ENCODE data around the gene ROPN1B. TPM values are rescaled to one million over a fixed set of nuclear protein-coding genes. Genes with fewer than 3 reads are reported as not detected.

The ROPN1B gene
- total RNA-seq, 1 experiment from 2014 or later, result 2.2 TPM

DNA sequence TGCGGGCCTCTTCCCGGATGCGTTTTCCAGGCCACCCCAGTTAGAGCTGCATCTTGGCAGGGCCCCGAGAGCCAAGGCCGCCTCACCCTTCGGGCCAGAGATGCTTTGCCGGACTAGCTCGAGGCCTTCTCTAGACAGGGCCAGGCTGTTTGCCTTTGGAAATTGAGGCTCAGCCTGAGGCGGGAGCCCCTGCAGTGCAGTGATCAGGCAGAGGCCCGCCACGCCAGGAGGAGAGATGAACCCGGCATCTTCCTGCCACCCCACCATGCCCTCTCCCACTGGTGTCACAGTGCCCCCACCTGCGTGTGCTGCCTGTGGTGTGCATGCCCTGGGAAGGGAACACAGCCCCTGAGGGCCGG, 8.9 kb upstream of the ROPN1B start:
- ChIA-PET RAD21 (ENCODE audit: low non-redundant PET in 1 of 2, low total read pairs in 2 of 2, uncharacterized antibody in 2 of 2, unreplicated experiment in 2 of 2) (no interaction called here), POLR2A (no interaction called here), CTCF (no interaction called here)
- TF ChIP-seq EZH2phosphoT487 (IDR thresholded peaks at IDR 0.05; ENCODE audit: borderline replicate concordance) (no peak), ELF1 (IDR thresholded peaks at IDR 0.05; ENCODE audit: borderline replicate concordance, low read depth) (no peak)
- TF ChIP-seq, protein P1, sequence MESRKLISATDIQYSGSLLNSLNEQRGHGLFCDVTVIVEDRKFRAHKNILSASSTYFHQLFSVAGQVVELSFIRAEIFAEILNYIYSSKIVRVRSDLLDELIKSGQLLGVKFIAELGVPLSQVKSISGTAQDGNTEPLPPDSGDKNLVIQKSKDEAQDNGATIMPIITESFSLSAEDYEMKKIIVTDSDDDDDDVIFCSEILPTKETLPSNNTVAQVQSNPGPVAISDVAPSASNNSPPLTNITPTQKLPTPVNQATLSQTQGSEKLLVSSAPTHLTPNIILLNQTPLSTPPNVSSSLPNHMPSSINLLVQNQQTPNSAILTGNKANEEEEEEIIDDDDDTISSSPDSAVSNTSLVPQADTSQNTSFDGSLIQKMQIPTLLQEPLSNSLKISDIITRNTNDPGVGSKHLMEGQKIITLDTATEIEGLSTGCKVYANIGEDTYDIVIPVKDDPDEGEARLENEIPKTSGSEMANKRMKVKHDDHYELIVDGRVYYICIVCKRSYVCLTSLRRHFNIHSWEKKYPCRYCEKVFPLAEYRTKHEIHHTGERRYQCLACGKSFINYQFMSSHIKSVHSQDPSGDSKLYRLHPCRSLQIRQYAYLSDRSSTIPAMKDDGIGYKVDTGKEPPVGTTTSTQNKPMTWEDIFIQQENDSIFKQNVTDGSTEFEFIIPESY (IDR thresholded peaks at IDR 0.05; ENCODE audit: extremely low read depth, insufficient replicate concordance, low read length), result no peak
- Histone ChIP-seq H3K27me3 (ENCODE audit: insufficient read depth, low read length) (no peaks in the 10 kb centered on the region), H3K36me3 (ENCODE audit: control insufficient read depth in 1 of 2, insufficient read depth in 2 of 2, low read length in 2 of 2) (no peaks in the 10 kb centered on the region), H2AFZ (ENCODE audit: low read depth, low read length, poor library complexity, severe bottlenecking) (no peak overlapping the region), H3K79me2 (ENCODE audit: insufficient read depth, low read length) (no peaks in the 10 kb centered on the region), H4K20me1 (ENCODE audit: insufficient read depth) (no peaks in the 10 kb centered on the region), H3K27ac (ENCODE audit: low read depth, low read length) (no peak overlapping the region), H3K9ac (ENCODE audit: low read length) (no peak overlapping the region), H3K9me3 (ENCODE audit: control insufficient read depth in 1 of 2, insufficient read depth in 1 of 2, low read depth in 1 of 2, low read length in 2 of 2) (no peaks in the 10 kb centered on the region), H3K4me1 (ENCODE audit: control insufficient read depth in 1 of 2, insufficient read depth in 2 of 2, low read length in 2 of 2) (no peaks in the 10 kb centered on the region), H3K9me2 (ENCODE audit: insufficient read depth) (no peaks in the 10 kb centered on the region), H3K4me3 (replicated peaks in 1 of 2; ENCODE audit: low read depth in 1 of 2, low read length in 2 of 2) (no peak overlapping the region), H3K4me2 (ENCODE audit: low read length) (no peak overlapping the region)
- DNase-seq (ENCODE audit: low read depth, low spot score) (no peak), ATAC-seq (no peak)
- intact Hi-C loops (cut with micrococcal nuclease), result no loop called here
- BruUV-seq (replicated peaks), result no TSS peak

DNA sequence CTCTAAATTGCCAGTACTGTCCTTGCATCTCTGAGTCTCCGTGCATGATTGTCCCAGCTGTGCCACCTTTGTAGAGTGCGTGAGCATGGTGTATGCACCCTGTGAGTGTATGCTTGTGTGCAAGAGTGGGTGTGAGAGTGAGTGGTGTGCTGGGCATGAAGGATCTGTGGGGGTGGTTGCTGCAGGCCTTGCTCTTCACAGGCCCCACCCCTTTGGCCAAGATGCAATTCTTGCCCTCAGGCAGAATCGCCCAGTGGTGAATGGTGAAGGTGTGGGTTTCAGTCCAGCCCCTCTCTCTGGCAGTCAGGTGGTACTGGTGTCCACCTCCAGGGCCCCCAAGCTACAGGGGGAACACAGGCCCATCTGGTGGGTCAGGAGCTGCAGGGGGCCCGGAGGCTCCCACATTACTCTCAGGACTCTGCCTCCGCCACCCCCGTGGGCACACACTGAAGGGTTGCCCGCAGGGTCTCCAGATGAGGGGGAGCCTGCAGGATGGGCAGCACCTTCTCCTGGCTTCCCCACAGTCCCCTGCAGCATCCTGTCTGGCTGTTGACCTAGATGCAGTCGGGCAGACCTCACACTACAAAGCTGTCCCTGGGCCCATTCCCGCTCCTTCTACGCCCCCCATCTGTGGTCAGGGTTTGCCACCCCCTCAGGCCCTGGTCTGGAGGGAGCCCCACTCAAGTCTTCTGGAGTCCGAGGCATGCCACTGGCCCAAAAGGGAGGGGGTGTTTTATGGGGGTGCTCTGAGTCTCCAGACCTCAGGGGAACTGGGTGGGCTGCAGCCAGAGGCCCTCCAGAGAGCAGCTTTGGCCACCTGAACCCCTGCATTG, 8.3 kb upstream of the ROPN1B start:
- H3K4me2 ChIP-seq (ENCODE audit: low read length), result no peak overlapping the region
- no peak overlapping the region for H2AFZ ChIP-seq (ENCODE audit: low read depth, low read length, poor library complexity, severe bottlenecking)
- H3K79me2 ChIP-seq (ENCODE audit: insufficient read depth, low read length), result no peaks in the 10 kb centered on the region
- ChIA-PET POLR2A (no interaction called here), RAD21 (ENCODE audit: low non-redundant PET in 1 of 2, low total read pairs in 2 of 2, uncharacterized antibody in 2 of 2, unreplicated experiment in 2 of 2) (no interaction called here), CTCF (no interaction called here)
- no TSS peak for BruUV-seq (replicated peaks)
- no peak overlapping the region for H3K27ac ChIP-seq (ENCODE audit: low read depth, low read length)
- H3K4me1 ChIP-seq (ENCODE audit: control insufficient read depth in 1 of 2, insufficient read depth in 2 of 2, low read length in 2 of 2), result no peaks in the 10 kb centered on the region
- TF ChIP-seq EZH2 (IDR thresholded peaks at IDR 0.05) (no peak), CBX3 (IDR thresholded peaks at IDR 0.05; ENCODE audit: low read depth) (no peak), POLR2A (IDR thresholded peaks at IDR 0.05; ENCODE audit: borderline replicate concordance, extremely low read depth, insufficient read depth, insufficient read length) (no peak), ELF1 (IDR thresholded peaks at IDR 0.05; ENCODE audit: borderline replicate concordance, low read depth) (no peak), TCF7L2 (IDR thresholded peaks at IDR 0.05; ENCODE audit: borderline replicate concordance, extremely low read depth, insufficient read depth, insufficient read length) (no peak), JUND (IDR thresholded peaks at IDR 0.05) (no peak), YY1 (IDR thresholded peaks at IDR 0.05; ENCODE audit: extremely low read depth, insufficient replicate concordance, low read depth, low read length) (no peak)
- TF ChIP-seq, protein P1 (IDR thresholded peaks at IDR 0.05; ENCODE audit: extremely low read depth, insufficient replicate concordance, low read length), result no peak
- TF ChIP-seq, protein P2, sequence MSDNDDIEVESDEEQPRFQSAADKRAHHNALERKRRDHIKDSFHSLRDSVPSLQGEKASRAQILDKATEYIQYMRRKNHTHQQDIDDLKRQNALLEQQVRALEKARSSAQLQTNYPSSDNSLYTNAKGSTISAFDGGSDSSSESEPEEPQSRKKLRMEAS (IDR thresholded peaks at IDR 0.05), result no peak
- TF ChIP-seq, protein P3, sequence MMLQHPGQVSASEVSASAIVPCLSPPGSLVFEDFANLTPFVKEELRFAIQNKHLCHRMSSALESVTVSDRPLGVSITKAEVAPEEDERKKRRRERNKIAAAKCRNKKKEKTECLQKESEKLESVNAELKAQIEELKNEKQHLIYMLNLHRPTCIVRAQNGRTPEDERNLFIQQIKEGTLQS (IDR thresholded peaks at IDR 0.05), result no peak
- no peaks in the 10 kb centered on the region for H3K9me3 ChIP-seq (ENCODE audit: control insufficient read depth in 1 of 2, insufficient read depth in 1 of 2, low read depth in 1 of 2, low read length in 2 of 2)
- H3K9ac ChIP-seq (ENCODE audit: low read length), result no peak overlapping the region
- H3K36me3 ChIP-seq (ENCODE audit: control insufficient read depth in 1 of 2, insufficient read depth in 2 of 2, low read length in 2 of 2), result no peaks in the 10 kb centered on the region
- DNase-seq (ENCODE audit: low read depth, low spot score) (no peak), ATAC-seq (no peak)
- no peaks in the 10 kb centered on the region for H3K9me2 ChIP-seq (ENCODE audit: insufficient read depth)
- H4K20me1 ChIP-seq (ENCODE audit: insufficient read depth), result no peaks in the 10 kb centered on the region
- H3K27me3 ChIP-seq (ENCODE audit: insufficient read depth, low read length), result no peaks in the 10 kb centered on the region
- intact Hi-C loops (cut with micrococcal nuclease), result no loop called here
- H3K4me3 ChIP-seq (replicated peaks in 1 of 2; ENCODE audit: low read depth in 1 of 2, low read length in 2 of 2), result no peak overlapping the region
